ENCODE measurements around the gene ALS2. TPM values are rescaled to one million over a fixed set of nuclear protein-coding genes. Genes with fewer than 3 reads are reported as not detected.

The ALS2 gene
- total RNA-seq, 4 donors from 2014 or later, result 11.6 to 24.9 (median 19.1) TPM

- 93% methylated on average over 1 of the region's 1 CpG for WGBS
- no peaks in the 10 kb centered on the region for H3K4me1 ChIP-seq
Observed at GRCh38 chr2:201707142-201707541, 73.6 kb downstream of the ALS2 start.

GRCh38 chr2:201704536-201704935, 76.2 kb downstream of the ALS2 start:
- Histone ChIP-seq H3K36me3 (peaks cover 87% of the 10 kb centered on the region), H3K4me1 (no peaks in the 10 kb centered on the region), H3K27ac (no peak overlapping the region), H3K9me3 (no peaks in the 10 kb centered on the region), H3K4me3 (no peak overlapping the region), H3K27me3 (no peaks in the 10 kb centered on the region)
- no peak for DNase-seq (ENCODE audit: low spot score in 2 of 2)
- TF ChIP-seq POLR2AphosphoS5 (IDR thresholded peaks at IDR 0.05) (no peak), CTCF (IDR thresholded peaks at IDR 0.05) (no peak), POLR2A (IDR thresholded peaks at IDR 0.05) (no peak), EP300 (IDR thresholded peaks at IDR 0.05) (no peak)
- WGBS, result 83% methylated on average over 5 of the region's 5 CpGs

More at GRCh38 chr2:201707142-201707541, 73.6 kb downstream of the ALS2 start:
- Histone ChIP-seq H3K27me3 (no peaks in the 10 kb centered on the region), H3K27ac (no peak overlapping the region), H3K9me3 (no peaks in the 10 kb centered on the region), H3K4me3 (no peak overlapping the region), H3K36me3 (peaks cover 82% of the 10 kb centered on the region)
- TF ChIP-seq EP300 (IDR thresholded peaks at IDR 0.05), result no peak
- no peak for TF ChIP-seq POLR2A (IDR thresholded peaks at IDR 0.05)
- no peak for TF ChIP-seq CTCF (IDR thresholded peaks at IDR 0.05)
- TF ChIP-seq POLR2AphosphoS5 (IDR thresholded peaks at IDR 0.05), result no peak
- no peak for DNase-seq (ENCODE audit: low spot score in 2 of 2)

- Histone ChIP-seq H3K27me3 (no peaks in the 10 kb centered on the region), H3K4me3 (no peak overlapping the region), H3K36me3 (peaks cover 60% of the 10 kb centered on the region), H3K27ac (no peak overlapping the region), H3K9me3 (no peaks in the 10 kb centered on the region), H3K4me1 (peaks cover 7% of the 10 kb centered on the region)
- TF ChIP-seq CTCF (IDR thresholded peaks at IDR 0.05) (no peak), EP300 (IDR thresholded peaks at IDR 0.05) (no peak), POLR2AphosphoS5 (IDR thresholded peaks at IDR 0.05) (no peak), POLR2A (IDR thresholded peaks at IDR 0.05) (no peak)
- no peak for DNase-seq (ENCODE audit: low spot score in 2 of 2)
- WGBS, result 97% methylated on average over 1 of the region's 1 CpG
Observed at GRCh38 chr2:201701646-201702045, 79.1 kb downstream of the ALS2 start.

GRCh38 chr2:201699416-201699815, 81.3 kb downstream of the ALS2 start:
- H3K27me3 ChIP-seq, result no peaks in the 10 kb centered on the region
- peaks cover 42% of the 10 kb centered on the region for H3K36me3 ChIP-seq
- WGBS, result 92% methylated on average over 1 of the region's 1 CpG
- no peaks in the 10 kb centered on the region for H3K9me3 ChIP-seq
- no peak overlapping the region for H3K27ac ChIP-seq
- TF ChIP-seq POLR2A (IDR thresholded peaks at IDR 0.05), result no peak
- no peak for TF ChIP-seq POLR2AphosphoS5 (IDR thresholded peaks at IDR 0.05)
- TF ChIP-seq EP300 (IDR thresholded peaks at IDR 0.05), result no peak
- TF ChIP-seq CTCF (IDR thresholded peaks at IDR 0.05), result no peak
- H3K4me3 ChIP-seq, result no peak overlapping the region
- DNase-seq (ENCODE audit: low spot score in 2 of 2), result no peak
- H3K4me1 ChIP-seq, result peaks cover 7% of the 10 kb centered on the region

GRCh38 chr2:201698588-201699226, 82.0 kb downstream of the ALS2 start, which contains the start of gene MPP4:
Gene MPP4 (minus strand): TSS chr2:201698644. CDS start chr2:201693954, 4,690 bp downstream.
- TF ChIP-seq CTCF (IDR thresholded peaks at IDR 0.05) (no peak), EP300 (IDR thresholded peaks at IDR 0.05) (no peak), POLR2AphosphoS5 (IDR thresholded peaks at IDR 0.05) (no peak), POLR2A (IDR thresholded peaks at IDR 0.05) (no peak)
- no peak within 1 kb of the TSS for H3K4me3 ChIP-seq
- H3K27me3 ChIP-seq, result no peaks in the 10 kb centered on the region
- DNase-seq (ENCODE audit: low spot score in 2 of 2), result no peak
- no peak within 1 kb of the TSS for H3K27ac ChIP-seq
- WGBS, result 14% methylated on average over 3 of the region's 3 CpGs
- H3K9me3 ChIP-seq, result no peaks in the 10 kb centered on the region
- peaks cover 7% of the 10 kb centered on the region for H3K4me1 ChIP-seq
- H3K36me3 ChIP-seq, result peaks cover 34% of the 10 kb centered on the region

Measured in suprapubic skin (tissue), 4 donors.